ENCODE measurements around the gene NCR2.

Gene NCR2

DNA sequence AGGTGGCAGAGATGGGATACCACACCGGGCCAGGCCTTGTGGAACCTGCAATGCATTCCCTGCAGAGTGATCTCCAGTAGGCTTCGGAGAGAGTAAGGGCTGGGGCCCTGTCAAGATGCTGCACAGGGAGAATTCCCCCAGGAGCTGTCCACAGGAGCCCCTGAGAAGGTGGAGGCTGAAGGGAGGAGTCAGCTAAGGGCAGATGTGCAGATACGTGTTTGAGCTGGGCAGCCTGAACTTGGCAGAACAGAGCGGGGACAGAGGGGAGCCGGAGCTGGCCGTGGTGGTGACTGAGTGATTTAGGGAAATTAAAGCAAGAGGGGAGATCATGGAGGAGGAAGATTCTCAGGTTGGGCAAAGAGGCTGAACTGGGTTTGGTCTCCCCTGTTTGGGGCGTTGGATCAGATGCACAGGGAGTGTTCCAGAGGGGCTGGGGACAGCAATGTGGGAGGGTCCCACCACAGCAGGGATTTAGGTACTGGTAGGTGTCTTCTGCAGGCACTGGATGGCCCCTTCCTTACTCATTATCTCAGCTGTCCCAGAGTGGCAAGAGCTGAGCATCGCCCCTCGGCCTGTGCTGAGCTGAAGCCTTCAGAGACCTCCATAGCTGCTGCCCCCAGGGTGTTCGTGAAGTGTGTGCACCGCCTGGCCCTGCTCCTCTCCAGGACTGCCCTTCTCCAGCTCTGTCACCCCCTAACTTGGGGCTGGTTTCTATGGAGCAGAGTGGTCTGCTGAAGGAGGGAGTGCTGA lies 3.8 kb upstream of the NCR2 start:
- DNase-seq (ENCODE audit: low read depth): no peak

DNA sequence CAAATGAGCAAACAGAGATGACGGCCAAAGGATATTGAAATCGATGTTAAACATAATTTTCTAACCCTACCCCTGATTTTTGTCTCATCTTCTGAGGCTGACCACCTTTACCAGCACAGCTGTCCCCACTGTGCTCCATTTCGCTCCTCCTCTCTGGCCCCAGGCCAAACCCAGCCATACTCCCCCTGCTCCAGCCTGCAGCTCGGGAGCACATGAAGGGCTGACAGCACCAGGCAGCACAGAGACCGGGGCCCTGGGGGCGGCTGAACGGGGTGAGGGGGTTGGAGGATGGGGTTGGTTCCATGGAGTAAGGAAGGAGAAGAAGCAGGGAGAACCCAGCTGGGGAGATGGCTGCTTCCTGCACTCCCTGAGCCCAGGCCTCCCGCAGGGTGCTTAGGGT lies 3.2 kb upstream of the NCR2 start:
- no peak for DNase-seq (ENCODE audit: low read depth)

DNA sequence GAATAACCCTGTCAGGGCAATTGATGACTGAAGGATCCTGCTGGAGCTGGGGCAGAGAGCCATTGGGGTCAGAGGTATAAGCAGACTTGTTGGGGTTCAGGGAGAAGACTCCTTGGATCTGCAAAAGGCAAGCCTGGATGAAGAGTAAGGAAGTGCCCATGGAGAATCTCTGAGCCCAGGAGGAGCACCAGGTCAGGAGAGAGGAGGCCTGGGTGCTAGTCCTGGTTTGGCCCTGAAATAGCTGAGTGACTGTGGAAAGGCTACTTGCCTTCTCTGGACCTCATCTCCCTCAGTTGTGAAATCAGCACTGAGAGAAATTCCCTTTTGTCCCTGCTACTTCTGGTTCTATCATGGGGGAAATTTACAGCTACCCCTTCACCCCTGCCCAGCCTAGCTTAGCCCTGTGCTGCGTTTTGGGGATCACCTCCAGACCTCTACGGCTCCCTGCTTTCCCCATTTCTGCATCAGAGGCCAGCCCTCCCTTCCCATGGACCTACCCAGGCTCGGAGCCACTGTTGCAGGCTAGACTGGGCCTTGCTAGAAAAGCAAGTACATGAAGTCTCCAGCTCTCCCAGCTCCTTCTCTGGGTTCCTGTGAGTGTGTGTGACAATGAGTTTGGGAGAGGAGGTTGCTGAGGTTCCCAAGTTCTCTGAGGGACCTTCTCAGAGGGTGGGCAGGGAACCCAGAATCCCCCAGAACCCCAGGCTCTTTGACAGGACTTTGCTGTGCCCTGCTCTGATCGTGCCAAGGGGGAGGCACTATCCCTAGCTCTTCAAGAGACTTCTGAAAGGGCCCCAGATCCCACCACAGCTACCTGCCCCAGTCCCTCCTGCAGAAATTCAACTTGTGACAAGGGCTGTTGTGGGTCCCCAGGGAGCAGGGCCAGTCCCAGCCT lies 2.3 kb upstream of the NCR2 start:
- DNase-seq (ENCODE audit: low read depth): no peak

DNA sequence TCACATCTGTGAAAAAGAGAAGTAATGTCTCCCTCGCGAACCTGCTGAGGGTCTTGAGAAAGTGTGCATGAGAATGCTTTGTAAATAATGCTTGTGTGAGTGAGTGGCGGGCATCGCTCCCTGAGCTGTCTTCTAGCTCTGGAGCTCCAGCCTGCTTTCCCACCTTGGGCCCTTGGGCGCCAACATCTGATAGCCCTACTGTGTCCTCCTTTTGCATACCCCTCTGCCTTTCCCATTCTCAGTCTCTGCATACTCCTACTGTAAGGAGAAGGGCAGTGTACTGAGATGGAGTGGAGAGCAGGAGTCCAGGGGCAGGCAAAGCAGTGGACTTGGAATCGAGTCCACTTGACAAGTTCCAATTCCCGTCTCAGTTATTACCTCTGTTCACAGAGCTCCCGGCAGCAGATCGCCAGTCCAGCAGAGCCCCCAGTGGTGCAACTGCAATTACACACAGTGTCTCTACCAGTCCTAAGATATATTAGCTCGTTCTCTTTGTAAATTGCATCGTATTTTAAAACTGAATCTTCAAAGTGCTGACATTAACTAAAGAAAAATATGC lies 847 bp upstream of the NCR2 start:
- DNase-seq (ENCODE audit: low read depth): no peak

DNA sequence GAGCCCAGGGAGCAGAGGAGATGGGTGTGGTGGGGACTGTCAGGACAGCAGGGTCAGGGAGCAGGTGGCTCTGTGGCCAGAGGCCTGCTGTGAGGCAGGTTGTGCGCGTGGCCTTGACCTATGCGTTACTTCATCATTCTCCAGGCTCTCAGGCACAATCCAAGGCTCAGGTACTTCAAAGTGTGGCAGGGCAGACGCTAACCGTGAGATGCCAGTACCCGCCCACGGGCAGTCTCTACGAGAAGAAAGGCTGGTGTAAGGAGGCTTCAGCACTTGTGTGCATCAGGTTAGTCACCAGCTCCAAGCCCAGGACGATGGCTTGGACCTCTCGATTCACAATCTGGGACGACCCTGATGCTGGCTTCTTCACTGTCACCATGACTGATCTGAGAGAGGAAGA lies 535 bp downstream of the NCR2 start:
- no peak for DNase-seq (ENCODE audit: low read depth)

DNA sequence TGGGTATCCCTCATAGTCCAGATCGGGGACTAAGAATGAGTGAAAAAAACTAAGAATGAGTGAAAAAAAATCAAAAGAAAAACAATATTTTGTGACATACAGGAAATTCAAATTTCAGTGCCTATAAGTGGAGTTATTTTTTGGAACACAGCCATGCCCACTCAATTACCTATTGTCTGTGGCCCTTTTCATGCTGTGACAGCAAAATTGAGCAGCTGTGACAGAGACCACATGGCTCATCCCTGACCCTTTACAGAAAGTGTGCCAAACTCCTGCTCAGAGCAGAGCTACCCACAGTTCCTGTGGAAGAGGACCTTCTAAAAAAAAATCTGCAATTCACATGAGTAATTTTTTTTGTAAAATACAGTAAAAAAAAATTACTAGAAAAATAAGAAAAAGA lies 1.4 kb downstream of the NCR2 start:
- no peak for DNase-seq (ENCODE audit: low read depth)

DNA sequence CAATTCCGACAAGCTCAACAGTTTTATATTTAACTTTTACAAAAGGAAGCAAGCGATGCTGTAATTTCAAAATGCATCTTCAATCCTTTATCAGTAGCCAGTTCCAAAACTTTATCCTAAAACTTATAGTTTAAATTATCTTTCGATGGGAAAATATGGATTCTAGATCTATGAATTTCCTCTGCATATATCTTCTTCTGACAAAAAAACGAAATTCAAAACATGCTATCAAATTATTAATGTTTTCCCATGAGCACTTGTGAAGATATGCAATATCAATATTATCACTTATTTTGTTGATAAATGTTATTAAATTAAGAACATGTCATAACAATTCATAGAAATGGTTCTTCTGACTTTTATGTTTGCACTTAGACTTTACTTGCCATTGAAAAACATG lies 2.3 kb downstream of the NCR2 start:
- no peak for DNase-seq (ENCODE audit: low read depth)

DNA sequence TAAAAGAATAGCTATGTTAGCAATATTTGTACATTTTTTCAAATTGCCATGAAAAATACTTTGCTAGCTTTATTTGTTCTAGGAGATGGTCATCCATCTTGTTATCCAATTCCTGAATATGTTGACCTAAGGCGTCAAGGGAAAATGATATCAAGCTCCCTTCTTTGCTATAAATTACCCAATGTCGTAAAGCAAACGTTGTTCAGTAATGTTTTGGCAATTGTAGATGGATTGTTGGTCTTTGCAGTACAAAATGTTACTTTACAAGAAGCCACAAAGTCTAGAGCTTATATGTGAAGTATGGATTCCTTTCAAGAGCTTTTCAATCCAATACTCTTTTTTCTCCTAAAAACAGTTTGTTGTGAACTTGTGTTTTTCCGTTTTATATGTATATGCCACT lies 3.3 kb downstream of the NCR2 start:
- no peak for DNase-seq (ENCODE audit: low read depth)

DNA sequence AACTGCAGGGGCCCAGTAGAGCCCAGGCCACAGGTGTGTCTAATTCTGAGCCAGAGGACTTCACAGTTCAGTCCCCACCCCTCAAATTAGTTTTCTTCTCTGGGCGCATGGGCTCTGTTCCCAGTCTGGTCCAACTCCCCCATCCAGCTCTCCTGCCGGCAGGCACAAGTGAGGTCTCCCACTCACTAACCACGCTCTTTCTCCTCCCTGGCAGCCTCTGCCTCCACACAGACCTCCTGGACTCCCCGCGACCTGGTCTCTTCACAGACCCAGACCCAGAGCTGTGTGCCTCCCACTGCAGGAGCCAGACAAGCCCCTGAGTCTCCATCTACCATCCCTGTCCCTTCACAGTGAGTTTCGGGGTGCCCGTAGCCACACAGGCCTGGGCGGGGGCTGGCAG lies 6.2 kb downstream of the NCR2 start:
- no peak for DNase-seq (ENCODE audit: low read depth)

DNA sequence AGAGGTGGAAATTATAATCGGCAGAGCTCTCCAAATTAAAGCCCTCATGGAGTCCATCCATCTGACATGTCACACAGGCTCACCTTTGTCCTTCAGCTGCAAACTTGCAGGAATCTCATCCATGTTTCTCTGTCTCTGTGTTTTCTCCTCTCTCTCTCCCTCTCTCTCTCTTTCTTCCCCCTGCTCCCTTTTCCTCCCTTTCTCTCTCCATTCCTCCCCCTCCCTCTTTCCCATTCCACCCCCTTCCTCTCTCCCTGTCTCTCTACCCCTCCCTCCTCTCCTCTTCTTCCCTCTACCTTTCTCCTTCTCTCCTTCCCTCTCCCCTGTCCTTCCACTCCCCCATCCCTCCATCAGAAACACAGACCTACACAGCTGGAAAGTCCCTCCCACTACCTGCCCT lies 6.8 kb downstream of the NCR2 start:
- DNase-seq (ENCODE audit: low read depth): no peak

DNA sequence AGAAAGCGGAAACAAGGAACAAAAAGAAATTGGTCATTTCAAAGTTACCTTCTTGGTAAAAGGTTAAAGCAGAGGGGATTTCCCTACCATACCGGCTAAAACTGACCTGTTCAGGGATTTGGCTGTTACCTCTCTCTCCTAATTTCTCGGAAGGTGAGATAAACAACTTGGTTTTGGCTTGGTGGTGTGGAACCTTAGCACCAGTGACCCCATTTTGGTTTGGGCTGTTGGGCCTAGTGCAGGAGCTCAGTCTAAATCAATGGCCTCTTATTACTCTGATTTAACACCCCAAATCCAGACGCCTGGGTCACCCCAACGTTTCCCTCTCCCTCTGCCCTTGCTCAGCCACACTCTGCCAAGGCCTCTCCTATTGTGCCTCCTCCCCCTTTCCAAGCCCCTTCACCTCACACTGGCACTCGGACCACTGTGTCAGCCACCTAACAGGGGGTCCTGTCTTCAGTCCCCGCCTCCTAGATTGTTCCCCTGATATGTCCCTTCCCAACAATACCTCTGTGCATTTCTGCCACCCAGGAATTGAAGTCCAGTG lies 8.3 kb downstream of the NCR2 start:
- no peak for DNase-seq (ENCODE audit: low read depth)

DNA sequence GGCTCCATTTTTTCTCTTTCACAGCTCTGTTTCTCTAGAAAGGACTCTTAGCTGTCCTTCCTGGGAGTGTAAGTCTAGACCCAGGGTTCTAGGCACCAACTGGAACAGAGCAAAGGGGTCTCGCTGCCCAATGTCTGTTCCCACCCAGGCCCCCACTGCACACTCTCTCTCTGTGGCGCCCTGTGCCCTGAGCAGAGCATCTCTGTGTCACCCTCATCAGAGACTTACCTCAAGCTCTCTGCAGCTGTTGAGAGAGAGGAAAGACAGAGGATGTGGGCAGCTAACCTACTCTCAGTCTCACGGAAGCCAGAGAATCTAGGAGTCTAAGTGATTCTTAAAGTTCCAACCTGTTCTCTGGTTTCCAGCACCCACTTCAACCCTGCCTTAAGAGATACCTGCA lies 9.5 kb downstream of the NCR2 start:
- DNase-seq (ENCODE audit: low read depth): no peak

DNA sequence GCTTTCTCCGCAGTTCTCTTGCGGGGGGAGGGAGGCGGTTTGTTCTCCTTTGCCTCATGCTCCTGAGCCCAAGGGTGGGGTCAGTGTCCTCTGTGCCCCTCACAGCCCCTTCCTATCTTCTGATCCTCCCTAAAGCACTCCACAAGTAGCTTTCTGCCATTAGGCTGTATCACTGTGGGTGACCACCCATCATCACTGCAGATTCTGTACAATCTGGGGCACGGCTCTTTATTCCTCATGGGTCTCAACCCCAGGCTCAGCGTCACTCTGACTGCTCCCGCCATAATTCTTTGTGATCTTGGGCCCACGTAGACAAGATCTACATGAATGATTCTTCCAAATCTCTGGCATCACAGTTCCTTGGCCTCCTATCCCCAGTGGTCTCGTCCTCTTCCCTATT lies 10.5 kb downstream of the NCR2 start:
- DNase-seq (ENCODE audit: low read depth): no peak

DNA sequence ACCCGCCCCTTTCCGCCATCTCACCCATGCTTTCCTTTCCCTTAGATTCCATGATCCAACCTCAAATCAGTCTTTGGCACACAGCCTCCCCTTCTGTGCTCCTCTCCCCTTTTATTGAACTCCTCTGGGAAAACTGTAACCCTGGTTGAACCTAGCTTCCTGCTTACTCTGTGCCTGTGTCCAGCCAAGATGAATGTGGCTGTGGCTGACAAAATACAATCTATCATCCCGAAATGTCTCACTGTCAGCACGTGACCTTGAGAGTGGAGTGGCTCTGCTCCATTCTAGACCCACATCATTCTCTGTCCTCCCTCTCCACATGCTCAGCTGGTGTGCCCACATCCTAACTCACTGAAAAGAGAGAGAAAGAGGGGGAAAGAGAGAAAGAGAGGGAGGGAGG lies 11.0 kb downstream of the NCR2 start:
- DNase-seq (ENCODE audit: low read depth): no peak

DNA sequence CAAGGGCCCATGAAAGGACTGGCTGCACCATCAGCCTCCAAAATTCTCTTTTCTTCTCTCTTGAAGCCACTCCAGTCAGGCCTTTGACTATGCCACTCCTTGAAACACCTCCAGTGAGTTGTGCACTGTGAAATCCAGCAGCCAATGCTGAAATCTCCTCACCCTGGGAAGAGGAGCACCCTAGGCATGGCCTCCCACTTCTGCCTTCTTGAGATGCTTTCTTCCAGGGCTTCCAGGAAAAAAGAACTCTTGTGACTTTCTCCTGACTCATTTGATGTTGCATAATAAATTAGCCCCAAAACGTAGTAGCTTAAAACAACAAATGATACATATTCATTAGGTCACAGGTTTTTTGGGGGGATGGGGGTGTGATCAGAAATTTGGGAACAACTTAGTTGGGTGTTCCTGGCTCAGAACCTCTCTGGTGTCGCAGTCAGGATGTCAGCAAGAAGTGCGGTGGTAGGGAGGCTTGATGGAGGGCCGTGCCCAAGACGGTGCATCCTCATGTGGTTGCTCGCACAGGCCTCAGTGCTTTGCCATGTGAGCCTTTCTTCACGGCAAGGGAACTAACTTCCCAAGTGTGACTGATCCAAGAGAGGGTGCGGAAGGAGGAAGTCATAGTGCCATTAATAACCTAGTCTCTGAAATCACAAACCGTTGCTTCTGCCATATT lies 12.1 kb downstream of the NCR2 start:
- DNase-seq (ENCODE audit: low read depth): no peak

DNA sequence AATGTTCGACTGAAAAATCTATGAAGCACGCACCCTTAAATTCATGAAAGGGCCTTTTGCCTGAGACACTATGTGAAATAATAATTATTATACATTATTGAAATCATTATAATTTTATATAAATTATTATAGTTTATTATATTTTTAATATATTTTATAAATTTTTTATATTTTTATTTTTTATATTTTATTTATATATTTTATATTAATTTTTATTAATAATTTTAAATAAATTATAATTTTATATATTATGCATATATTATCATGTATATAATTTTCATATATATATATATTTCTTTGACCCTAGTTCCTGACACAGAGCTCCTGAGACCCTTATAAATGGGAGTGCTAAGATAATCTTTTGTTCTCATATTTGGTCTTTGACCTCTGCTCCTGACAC lies 13.5 kb downstream of the NCR2 start:
- no peak for DNase-seq (ENCODE audit: low read depth)

DNA sequence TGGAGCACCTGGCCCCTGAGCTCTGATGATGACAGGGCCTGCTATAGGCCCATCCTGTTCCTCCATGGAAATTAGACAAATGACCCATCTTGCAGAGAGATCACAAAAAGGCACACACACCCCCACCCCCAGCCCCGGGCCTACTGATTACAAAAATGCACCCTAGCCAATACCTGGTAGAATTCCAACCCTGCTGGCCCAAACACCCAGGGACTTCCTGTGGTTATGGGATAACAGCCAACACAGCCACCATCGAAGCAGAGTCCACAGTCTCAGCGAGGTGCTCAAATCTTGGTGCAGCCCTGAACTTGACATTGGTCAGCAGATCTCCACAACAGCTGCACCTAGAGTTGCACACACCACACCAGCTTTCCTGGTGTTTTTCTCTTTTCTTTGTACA lies 17.0 kb downstream of the NCR2 start:
- DNase-seq (ENCODE audit: low read depth): no peak

DNA sequence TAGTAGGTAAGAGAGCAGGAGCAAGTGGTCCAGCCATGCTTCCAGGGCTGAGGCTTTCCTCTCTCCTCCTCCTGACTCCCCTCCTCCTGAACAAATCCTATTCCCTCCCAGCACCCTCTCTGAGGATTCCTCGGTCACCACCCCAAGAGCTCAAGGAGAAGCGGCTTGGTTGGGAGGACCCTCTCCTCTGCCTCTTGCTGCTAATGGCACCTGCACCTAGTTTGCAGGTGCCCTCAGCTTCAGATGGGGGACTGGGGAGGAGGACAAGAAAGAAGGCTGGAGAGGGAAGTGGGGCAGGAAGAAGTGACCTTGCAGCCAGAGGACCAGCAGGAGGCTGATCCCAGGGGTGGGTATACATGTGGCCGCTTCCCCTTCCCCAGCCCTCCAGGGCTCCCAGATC lies 17.5 kb downstream of the NCR2 start:
- no peak for DNase-seq (ENCODE audit: low read depth)

DNA sequence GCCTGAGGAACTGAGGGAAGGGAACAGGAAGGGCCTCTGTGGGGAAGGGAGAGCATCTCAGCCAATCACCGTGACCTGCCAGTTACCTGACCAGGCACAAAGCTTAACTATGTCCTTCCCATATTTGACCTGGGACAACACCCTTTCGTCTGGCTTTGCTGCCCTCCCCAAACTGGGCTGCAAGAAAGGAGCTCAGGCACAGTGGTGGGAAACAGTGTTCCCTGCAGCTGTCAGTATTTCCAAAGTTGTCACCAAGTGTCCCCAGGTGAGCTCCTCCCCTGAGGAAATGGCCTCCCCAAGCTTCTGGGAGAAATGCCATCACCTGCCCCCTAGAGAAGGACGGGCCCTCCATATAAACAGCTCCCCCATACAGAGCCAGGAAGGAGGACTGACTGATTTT lies 17.9 kb downstream of the NCR2 start:
- no peak for DNase-seq (ENCODE audit: low read depth)

DNA sequence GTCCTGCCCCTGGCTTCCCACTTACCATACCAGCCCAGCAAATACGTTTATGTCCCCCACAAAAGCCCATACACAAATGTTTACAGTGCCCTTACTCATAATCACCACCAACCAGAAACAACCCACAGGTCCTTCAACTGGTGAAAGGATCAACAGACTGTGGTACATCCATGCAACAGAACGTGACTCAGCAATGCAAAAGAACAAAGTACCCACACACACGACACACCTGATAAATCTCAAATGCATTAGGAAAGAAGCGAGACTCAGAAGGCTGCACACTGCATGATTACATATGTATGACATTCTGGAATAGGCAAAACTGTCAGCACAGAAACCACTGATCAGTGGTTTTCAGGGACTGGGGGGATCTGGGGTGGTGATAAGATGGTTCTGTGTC lies 20.5 kb downstream of the NCR2 start:
- DNase-seq (ENCODE audit: low read depth): no peak

DNA sequence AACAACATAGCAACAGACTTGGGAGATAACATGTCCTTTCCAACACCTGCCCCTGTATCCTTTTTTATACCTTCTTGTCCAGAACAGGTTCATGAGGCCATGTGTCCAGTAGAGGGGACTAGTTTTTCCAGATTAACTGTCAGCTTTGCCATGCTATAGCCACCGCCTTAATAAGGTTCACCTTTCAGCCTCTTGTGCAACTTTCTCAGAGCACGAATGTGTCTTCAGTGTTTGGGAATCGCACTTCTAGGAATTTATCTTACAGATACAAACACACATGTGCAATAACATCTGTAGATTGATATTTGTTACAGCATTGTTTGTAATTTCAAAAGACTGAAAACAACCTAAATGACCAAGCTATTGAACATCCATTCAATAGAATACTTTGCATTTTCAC lies 21.4 kb downstream of the NCR2 start:
- no peak for DNase-seq (ENCODE audit: low read depth)

DNA sequence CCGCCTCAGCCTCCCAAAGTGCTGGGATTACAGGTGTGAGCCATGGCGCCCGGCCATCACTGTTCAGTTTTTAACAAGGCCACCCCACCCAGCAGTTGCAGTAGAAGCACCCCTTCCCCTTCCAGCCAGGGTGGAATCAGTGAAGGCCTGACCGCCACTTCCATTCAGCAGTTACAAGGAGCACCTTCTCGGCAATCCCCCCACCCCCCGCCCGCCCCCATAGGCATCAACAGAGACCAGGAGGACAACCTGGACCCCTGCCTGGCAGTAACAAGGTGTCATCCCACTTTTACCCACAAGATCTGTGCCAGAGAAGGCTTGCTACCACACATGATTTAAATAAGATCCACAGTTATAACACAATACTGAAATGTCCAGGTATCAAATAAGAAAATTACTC lies 23.1 kb downstream of the NCR2 start:
- no peak for DNase-seq (ENCODE audit: low read depth)
